HUES48 (cell line): Measurements from ENCODE around the gene ARFGAP1.

Source experiments
- H3K27ac ChIP-seq: one replicate; pipeline ENCODE4 v1.7.0; 2013; ENCODE audit warnings: low read depth, low read length, inconsistent platforms
- H3K27me3 ChIP-seq: 2 replicates; pipeline ENCODE4 v1.6.1; 2013; ENCODE audit warnings: mild to moderate bottlenecking, low read length; ENCODE audit not compliant: control insufficient read depth, insufficient read depth
- H3K36me3 ChIP-seq: 2 replicates; pipeline ENCODE4 v1.6.1; 2013; ENCODE audit warnings: low read length; ENCODE audit not compliant: control insufficient read depth, insufficient read depth
- H3K4me1 ChIP-seq: 2 replicates; pipeline ENCODE4 v1.6.1; 2013; ENCODE audit warnings: mild to moderate bottlenecking, low read length; ENCODE audit not compliant: control insufficient read depth, insufficient read depth
- H3K4me3 ChIP-seq: 2 replicates; pipeline ENCODE4 v1.5.1; 2013; ENCODE audit warnings: mild to moderate bottlenecking, low read depth, low read length
- H3K9ac ChIP-seq: 2 replicates; pipeline ENCODE4 v1.6.1; 2013; ENCODE audit warnings: mild to moderate bottlenecking, low read depth, low read length, moderate library complexity
- H3K9me3 ChIP-seq: 2 replicates; pipeline ENCODE4 v1.6.1; 2013; ENCODE audit warnings: low read length; ENCODE audit not compliant: control insufficient read depth, insufficient read depth

ARFGAP1 gene

DNA sequence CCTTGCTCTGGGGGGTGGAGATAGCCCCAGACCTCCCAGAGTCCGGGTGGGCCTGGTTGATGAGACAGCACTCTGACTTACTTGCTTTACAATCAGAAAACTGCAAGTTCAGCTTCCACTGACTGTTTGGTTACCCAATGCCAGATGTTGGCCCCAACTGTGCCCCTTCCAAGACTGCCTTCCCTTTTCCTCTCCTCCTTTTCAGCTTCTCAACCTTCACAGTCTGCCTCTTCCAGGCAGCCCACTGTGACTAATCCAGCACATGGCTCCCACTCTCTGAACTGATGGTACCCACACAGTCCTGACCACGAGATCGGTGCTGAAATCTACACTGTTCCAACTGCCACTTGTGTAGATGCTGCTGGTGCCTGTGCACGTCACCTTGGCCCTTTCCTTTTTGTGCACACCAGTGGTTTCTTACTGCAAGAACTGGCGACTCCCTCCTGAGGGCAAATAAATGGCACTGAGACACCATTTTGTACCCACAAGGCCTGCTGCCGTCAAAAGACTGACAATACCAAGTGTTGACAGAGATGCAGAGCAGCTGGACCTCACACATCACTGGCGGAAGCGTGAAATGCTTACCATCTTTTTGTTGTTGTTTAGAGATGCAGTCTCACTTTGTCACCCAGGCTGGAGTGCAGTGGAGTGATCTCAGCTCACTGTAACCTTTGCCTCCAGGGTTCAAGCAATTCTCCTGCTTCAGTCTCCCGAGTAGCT is 1.8 kb upstream of the ARFGAP1 start:
- 0 out of 2 replicates have a peak, but pooled peaks cover 4% of the 10 kb centered on the region for H3K4me1 ChIP-seq
- H3K27ac ChIP-seq = no peak overlapping the region
- H3K9me3 ChIP-seq = no peaks in the 10 kb centered on the region
- no peak overlapping the region for H3K4me3 ChIP-seq
- H3K27me3 ChIP-seq = no peaks in the 10 kb centered on the region
- H3K9ac ChIP-seq = no peak overlapping the region
- H3K36me3 ChIP-seq = peaks cover 7% of the 10 kb centered on the region

DNA sequence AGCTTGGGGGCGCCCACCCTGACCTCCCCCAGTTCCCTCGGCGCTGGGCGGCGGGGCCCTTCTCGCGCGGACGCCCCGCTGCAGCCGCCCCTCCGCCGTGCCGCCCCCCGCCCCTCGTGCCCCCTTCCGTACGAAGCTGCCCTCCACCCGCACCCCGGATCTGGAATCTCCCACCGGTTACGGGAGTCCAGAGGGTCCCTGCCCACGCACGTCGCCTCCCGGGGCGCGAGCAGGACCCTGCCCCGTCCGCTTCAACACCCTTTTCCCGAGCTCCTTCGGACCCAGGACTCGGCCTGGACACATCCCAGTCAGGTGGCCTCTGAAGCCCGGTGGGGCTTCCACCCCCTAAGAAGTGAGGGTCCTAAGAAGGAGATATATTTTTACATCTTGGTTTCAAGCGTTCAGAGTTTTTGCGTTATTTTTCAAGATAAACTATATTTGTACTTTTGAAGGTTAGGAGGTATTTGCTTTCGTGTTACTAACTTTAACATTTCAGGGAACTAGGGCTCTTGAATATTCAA is 506 bp downstream of the ARFGAP1 start:
- 0 out of 2 replicates have a peak, but pooled peaks cover 4% of the 10 kb centered on the region for H3K4me1 ChIP-seq
- peak overlapping the region; percentile 42 for H3K27ac ChIP-seq
- peak overlapping the region; percentile 63; the same call in 1 of the 2 replicates for H3K9ac ChIP-seq
- no peaks in the 10 kb centered on the region for H3K9me3 ChIP-seq
- peak overlapping the region; percentile 84 for H3K4me3 ChIP-seq
- H3K27me3 ChIP-seq = no peaks in the 10 kb centered on the region
- peaks cover 31% of the 10 kb centered on the region for H3K36me3 ChIP-seq

DNA sequence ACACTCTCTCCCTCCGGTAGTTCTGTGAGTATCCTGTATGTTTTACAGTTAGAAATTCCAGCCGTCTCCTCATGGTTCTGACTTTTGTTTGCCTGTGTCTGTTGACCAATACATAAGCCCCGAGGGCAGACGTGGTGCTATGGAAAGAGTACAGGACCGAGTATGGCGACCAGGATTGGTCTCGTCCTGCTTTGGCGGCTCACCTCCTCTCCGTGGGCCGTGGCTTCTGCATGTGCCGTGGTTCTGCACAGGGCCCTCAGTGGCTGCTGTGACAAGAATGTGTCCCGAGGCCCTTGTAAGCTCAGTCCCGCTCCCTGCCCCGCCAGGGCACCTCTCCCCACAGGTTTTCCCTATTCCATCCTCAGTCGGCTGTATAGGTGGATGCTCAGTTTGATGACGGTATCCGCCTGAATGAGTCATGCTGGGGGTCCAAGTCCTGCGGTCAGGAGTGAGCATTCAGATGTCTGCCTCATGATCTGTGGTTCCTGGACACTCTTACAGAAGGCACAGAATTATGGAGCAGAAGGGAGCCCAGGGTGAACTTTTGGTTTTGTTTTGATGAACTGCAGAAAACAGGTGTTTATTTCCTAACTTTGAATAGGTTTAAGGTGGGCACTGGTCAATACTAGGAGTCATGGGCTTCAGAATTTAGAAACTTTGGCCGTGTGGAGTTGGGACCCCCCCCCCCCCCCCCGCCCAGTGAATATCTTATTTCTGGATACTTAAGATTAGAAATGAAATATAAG is 1.2 kb downstream of the ARFGAP1 start:
- Histone ChIP-seq H3K36me3 (peaks cover 38% of the 10 kb centered on the region), H3K4me3 (peak overlapping the region; percentile 84), H3K4me1 (0 out of 2 replicates have a peak, but pooled peaks cover 4% of the 10 kb centered on the region), H3K27ac (no peak overlapping the region), H3K9me3 (no peaks in the 10 kb centered on the region), H3K9ac (no peak overlapping the region), H3K27me3 (no peaks in the 10 kb centered on the region)

- Histone ChIP-seq H3K36me3 (peaks cover 45% of the 10 kb centered on the region), H3K9ac (no peak overlapping the region)
Observed at GRCh38 chr20:63274381-63275228, 2.0 kb downstream of the ARFGAP1 start.

DNA sequence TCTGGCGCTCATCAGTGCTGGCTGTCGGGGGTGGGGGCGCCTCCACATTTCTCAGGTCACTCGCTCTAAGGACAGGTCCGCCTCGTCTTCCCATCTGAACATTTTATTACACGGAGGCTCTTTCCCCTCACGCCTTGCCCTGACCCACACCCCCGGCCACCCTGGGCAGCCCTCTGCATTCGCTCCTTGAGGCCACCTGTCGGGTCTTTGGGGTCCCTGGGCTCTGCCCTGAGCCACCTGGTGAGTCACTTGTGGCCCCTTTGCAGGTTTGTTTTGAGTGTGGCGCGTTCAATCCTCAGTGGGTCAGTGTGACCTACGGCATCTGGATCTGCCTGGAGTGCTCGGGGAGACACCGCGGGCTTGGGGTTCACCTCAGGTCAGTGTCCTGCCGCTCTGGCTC is 3.2 kb downstream of the ARFGAP1 start:
- H3K4me1 ChIP-seq = 0 out of 2 replicates have a peak, but pooled peaks cover 4% of the 10 kb centered on the region
- no peaks in the 10 kb centered on the region for H3K27me3 ChIP-seq
- H3K27ac ChIP-seq = no peak overlapping the region
- peaks cover 55% of the 10 kb centered on the region for H3K36me3 ChIP-seq
- H3K9ac ChIP-seq = no peak overlapping the region
- H3K4me3 ChIP-seq = no peak overlapping the region
- H3K9me3 ChIP-seq = no peaks in the 10 kb centered on the region

More at GRCh38 chr20:63274381-63275228, 2.0 kb downstream of the ARFGAP1 start:
- Histone ChIP-seq H3K4me3 (no peak overlapping the region), H3K27ac (no peak overlapping the region), H3K27me3 (no peaks in the 10 kb centered on the region), H3K4me1 (0 out of 2 replicates have a peak, but pooled peaks cover 4% of the 10 kb centered on the region), H3K9me3 (no peaks in the 10 kb centered on the region)

- H3K4me1 ChIP-seq = 0 out of 2 replicates have a peak, but pooled peaks cover 4% of the 10 kb centered on the region
- no peaks in the 10 kb centered on the region for H3K27me3 ChIP-seq
- peaks cover 64% of the 10 kb centered on the region for H3K36me3 ChIP-seq
- H3K27ac ChIP-seq = no peak overlapping the region
- H3K4me3 ChIP-seq = no peak overlapping the region
- no peak overlapping the region for H3K9ac ChIP-seq
- no peaks in the 10 kb centered on the region for H3K9me3 ChIP-seq
Observed at GRCh38 chr20:63276956-63277355, 4.3 kb downstream of the ARFGAP1 start.

GRCh38 chr20:63277466-63278272 is 5.1 kb downstream of the ARFGAP1 start:
- Histone ChIP-seq H3K9ac (no peak overlapping the region), H3K4me1 (0 out of 2 replicates have a peak, but pooled peaks cover 4% of the 10 kb centered on the region), H3K4me3 (no peak overlapping the region), H3K27ac (no peak overlapping the region), H3K27me3 (no peaks in the 10 kb centered on the region), H3K36me3 (peaks cover 70% of the 10 kb centered on the region), H3K9me3 (no peaks in the 10 kb centered on the region)

DNA sequence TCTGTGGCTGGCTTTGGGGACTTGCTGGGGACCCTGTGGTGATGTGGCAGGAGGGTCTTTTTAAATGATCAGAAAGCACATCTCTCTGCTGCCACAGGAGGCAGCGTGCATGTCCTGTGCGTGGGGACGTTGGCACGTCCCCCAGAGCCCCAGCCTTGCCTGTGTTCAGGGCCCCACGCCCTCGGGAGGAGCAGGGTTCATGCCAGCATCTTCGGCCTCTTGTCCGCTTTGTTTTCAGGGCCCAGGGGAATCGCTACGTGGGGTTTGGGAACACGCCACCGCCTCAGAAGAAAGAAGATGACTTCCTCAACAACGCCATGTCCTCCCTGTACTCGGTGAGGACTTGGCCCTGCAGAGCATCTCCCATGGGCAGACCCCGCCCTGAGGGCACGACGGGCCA is 6.0 kb downstream of the ARFGAP1 start:
- Histone ChIP-seq H3K27me3 (no peaks in the 10 kb centered on the region), H3K9ac (no peak overlapping the region), H3K36me3 (peaks cover 80% of the 10 kb centered on the region), H3K4me3 (no peak overlapping the region), H3K9me3 (no peaks in the 10 kb centered on the region), H3K4me1 (0 out of 2 replicates have a peak, but pooled peaks cover 3% of the 10 kb centered on the region), H3K27ac (no peak overlapping the region)

DNA sequence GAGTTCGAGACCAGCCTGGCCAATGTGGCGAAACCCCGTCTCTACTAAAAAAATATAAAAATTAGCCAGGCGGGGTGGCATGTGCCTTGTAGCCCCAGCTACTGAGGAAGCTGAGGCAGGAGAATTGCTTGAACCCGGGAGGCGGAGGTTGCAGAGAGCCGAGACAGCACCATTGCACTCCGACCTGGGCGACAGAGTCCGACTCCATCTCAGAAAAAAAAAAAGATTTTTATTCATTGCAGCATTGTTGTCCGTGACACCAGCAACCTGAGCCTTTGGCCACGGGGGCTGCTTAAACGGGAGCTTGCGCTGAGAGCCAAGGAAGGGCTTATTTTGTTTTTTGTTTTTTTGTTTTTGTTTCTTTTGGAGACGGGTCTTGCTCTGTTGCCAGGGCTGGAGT is 7.3 kb downstream of the ARFGAP1 start:
- Histone ChIP-seq H3K9ac (no peak overlapping the region), H3K36me3 (peaks cover 86% of the 10 kb centered on the region), H3K4me1 (no peaks in the 10 kb centered on the region), H3K27ac (no peak overlapping the region), H3K4me3 (no peak overlapping the region), H3K27me3 (no peaks in the 10 kb centered on the region), H3K9me3 (no peaks in the 10 kb centered on the region)

DNA sequence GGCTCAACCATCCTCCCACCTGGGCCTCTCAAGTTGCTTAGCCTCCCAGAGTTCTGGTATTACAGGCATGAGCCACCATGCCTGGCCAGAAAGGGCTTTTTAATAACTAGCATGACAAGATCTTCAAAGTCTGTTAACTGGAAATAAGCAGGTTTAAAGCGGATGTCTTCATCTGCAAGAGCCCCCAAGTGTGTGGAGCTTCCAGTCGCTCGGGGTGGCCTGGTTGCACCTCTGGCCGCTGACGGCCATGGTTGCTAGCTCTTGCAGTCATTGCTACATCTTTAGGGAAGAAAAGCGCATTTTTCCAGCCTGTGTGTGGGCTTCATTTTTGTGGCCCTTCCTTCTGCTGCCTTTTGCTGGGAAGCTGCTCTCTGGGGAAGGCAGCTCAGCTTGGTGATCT is 7.8 kb downstream of the ARFGAP1 start:
- Histone ChIP-seq H3K4me1 (no peaks in the 10 kb centered on the region), H3K36me3 (peaks cover 88% of the 10 kb centered on the region), H3K9me3 (no peaks in the 10 kb centered on the region), H3K27ac (no peak overlapping the region), H3K4me3 (no peak overlapping the region), H3K9ac (no peak overlapping the region), H3K27me3 (no peaks in the 10 kb centered on the region)
